ENCODE measurements around the gene TREM1. TPM values are rescaled to one million over a fixed set of nuclear protein-coding genes. Genes with fewer than 3 reads are reported as not detected.
A peak's percentile ranks its signal among the peaks of the same experiment; 100 is the strongest.

TREM1 gene
- total RNA-seq, 6 donors from 2014 or later = 52.8 to 168 (median 115) TPM

DNA sequence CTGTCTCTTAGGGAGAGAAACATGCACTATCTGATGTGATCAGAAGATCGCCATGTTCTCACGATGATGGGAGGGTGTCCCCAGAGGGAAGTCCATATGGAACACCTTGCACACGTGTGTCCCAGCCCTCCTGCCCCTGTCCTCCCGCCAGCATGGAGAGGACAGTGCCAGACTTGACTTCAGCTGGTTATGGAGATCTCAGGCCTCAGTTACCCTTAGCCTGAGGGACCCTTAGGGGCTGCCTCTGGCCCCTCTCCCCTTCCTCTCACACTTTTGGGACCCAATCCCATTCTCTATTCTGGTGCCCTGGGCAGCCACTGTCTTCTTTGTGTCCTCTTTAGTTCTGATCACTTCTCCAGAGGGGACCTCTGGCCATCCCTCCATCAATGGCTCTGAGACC is 56.8 kb downstream of the TREM1 start:
- Histone ChIP-seq H3K36me3 (no peaks in the 10 kb centered on the region), H3K27ac (no peak overlapping the region), H3K27me3 (no peaks in the 10 kb centered on the region), H3K4me3 (no peak overlapping the region), H3K9me3 (no peaks in the 10 kb centered on the region), H3K4me1 (no peaks in the 10 kb centered on the region)
- DNase-seq (no peak), ATAC-seq (ENCODE audit: low FRiP score in 2 of 2) (peak in 1 of 2 donors; percentile 56)
- WGBS, 2 donors = 87 to 89% methylated on average over 3 to 4 of the region's 4 CpGs
- TF ChIP-seq, protein P1, sequence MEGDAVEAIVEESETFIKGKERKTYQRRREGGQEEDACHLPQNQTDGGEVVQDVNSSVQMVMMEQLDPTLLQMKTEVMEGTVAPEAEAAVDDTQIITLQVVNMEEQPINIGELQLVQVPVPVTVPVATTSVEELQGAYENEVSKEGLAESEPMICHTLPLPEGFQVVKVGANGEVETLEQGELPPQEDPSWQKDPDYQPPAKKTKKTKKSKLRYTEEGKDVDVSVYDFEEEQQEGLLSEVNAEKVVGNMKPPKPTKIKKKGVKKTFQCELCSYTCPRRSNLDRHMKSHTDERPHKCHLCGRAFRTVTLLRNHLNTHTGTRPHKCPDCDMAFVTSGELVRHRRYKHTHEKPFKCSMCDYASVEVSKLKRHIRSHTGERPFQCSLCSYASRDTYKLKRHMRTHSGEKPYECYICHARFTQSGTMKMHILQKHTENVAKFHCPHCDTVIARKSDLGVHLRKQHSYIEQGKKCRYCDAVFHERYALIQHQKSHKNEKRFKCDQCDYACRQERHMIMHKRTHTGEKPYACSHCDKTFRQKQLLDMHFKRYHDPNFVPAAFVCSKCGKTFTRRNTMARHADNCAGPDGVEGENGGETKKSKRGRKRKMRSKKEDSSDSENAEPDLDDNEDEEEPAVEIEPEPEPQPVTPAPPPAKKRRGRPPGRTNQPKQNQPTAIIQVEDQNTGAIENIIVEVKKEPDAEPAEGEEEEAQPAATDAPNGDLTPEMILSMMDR (IDR thresholded peaks at IDR 0.05) = no peak
- no peak for TF ChIP-seq POLR2AphosphoS5 (IDR thresholded peaks at IDR 0.05)
- TF ChIP-seq POLR2A (IDR thresholded peaks at IDR 0.05) = no peak
- no peak for TF ChIP-seq EP300 (IDR thresholded peaks at IDR 0.05)

DNA sequence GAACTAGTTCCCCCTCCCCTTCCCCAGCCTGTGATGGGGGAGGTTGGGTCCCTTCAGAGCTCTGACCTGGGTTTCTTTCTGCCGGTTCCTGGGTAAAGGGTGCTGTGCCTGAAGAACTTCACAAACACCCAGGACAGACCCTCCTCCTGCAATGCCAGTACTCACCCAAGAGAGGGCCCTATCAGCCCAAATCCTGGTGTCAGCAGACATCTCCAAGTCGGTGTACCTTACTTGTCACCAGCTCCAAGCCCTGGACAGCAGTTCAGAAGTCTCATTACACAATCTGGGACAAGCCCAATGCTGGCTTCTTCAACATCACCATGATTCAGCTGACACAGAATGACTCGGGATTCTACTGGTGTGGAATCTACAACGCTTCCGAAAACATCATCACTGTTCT is 57.9 kb downstream of the TREM1 start:
- no peaks in the 10 kb centered on the region for H3K4me1 ChIP-seq
- H3K9me3 ChIP-seq = no peaks in the 10 kb centered on the region
- TF ChIP-seq, protein P1 (IDR thresholded peaks at IDR 0.05) = no peak
- TF ChIP-seq EP300 (IDR thresholded peaks at IDR 0.05) (no peak), POLR2AphosphoS5 (IDR thresholded peaks at IDR 0.05) (no peak), POLR2A (IDR thresholded peaks at IDR 0.05) (no peak)
- H3K27me3 ChIP-seq = no peaks in the 10 kb centered on the region
- H3K36me3 ChIP-seq = no peaks in the 10 kb centered on the region
- no peak overlapping the region for H3K27ac ChIP-seq
- WGBS, 2 donors = 41 to 52% methylated on average over 3 to 5 of the region's 5 CpGs
- DNase-seq (peak in 1 of 2 donors; percentile 58), ATAC-seq (ENCODE audit: low FRiP score in 2 of 2) (peak; percentile 60 to 68)
- H3K4me3 ChIP-seq = no peak overlapping the region

DNA sequence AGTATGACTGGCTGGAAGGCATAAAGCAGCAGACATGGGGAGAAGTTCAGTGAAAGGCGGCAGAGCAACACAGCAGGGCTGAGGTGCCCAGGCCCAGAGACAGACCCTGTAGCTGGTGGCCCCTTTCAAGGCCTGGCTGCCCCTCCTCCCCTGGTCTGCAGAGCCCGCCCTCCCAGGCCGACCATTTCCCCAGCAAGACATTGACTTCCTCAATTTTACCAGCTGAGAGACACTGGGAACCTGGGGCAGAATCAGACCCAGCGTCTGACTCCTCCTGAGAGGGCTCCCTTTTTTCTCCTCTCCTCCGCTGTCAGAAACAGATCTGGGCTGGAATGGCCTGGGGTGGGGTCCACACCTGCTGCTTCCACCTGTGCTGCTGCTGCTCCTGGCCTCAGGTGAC is 58.4 kb downstream of the TREM1 start, which contains the start of gene TREML4:
Gene TREML4 (plus strand): TSS at position 254 of the 400 bp plus-strand sequence. CDS start 79 bp downstream, at position 333.
- Histone ChIP-seq H3K36me3 (no peaks in the 10 kb centered on the region), H3K4me3 (no peak within 1 kb of the TSS), H3K9me3 (no peaks in the 10 kb centered on the region), H3K27me3 (no peaks in the 10 kb centered on the region), H3K4me1 (no peaks in the 10 kb centered on the region), H3K27ac (no peak within 1 kb of the TSS)
- TF ChIP-seq, protein P1 (IDR thresholded peaks at IDR 0.05) = no peak
- TF ChIP-seq POLR2A (IDR thresholded peaks at IDR 0.05) (no peak), POLR2AphosphoS5 (IDR thresholded peaks at IDR 0.05) (no peak), EP300 (IDR thresholded peaks at IDR 0.05) (no peak)
- DNase-seq (no peak), ATAC-seq (ENCODE audit: low FRiP score in 2 of 2) (no peak)
- 67 to 80% methylated on average over 2 to 5 of the region's 5 CpGs for WGBS, 2 donors

DNA sequence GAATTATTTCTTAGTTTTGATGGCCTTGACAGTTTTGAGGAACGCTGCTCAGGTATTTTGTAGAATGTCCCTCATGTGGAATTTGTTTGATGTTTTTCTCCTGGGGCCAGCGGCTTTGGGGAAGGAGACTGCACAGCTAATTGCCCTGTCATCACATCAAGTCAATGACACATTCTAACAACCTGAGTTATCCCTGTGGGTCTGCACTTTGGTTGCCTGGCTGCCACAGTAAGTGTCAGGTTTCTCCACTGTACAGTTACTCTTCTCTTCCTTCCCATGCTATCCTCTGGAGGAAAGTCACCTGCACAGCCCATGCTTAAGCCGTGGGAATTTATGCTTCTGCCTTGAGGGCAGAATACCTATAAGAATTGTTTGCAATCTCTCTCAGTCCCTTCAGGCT is 59.7 kb downstream of the TREM1 start:
- H3K9me3 ChIP-seq = no peaks in the 10 kb centered on the region
- no peaks in the 10 kb centered on the region for H3K4me1 ChIP-seq
- H3K4me3 ChIP-seq = no peak overlapping the region
- ATAC-seq (ENCODE audit: low FRiP score in 2 of 2) (no peak), DNase-seq (no peak)
- WGBS, 2 donors = 44 to 55% methylated on average over 3 of the region's 3 CpGs
- no peaks in the 10 kb centered on the region for H3K27me3 ChIP-seq
- H3K36me3 ChIP-seq = no peaks in the 10 kb centered on the region
- no peak overlapping the region for H3K27ac ChIP-seq
- TF ChIP-seq EP300 (IDR thresholded peaks at IDR 0.05) = no peak
- TF ChIP-seq POLR2AphosphoS5 (IDR thresholded peaks at IDR 0.05) = no peak
- TF ChIP-seq, protein P1 (IDR thresholded peaks at IDR 0.05) = no peak
- no peak for TF ChIP-seq POLR2A (IDR thresholded peaks at IDR 0.05)

DNA sequence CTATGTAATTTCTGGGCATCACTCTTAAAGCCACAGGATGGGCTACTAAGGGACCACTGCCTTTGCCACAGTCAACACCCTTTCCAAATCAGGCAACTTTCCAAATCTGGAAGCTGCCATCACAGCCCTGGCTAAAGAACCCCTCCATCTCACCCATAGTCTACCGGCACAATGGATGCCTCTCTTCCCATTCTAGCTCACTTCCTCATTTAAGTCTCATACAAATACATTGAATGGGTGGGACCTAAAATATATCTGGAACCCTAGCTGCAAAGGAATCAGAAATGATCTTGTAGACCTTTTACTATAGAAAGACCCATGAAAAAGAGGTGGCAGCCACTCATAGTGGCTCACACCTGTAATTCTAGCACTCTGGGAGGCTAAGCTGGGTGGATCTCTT is 61.7 kb downstream of the TREM1 start:
- no peak for DNase-seq
- Histone ChIP-seq H3K27me3 (no peaks in the 10 kb centered on the region), H3K4me1 (no peaks in the 10 kb centered on the region), H3K36me3 (no peaks in the 10 kb centered on the region), H3K9me3 (peaks cover 0 to 6% (median 0%) of the 10 kb centered on the region in 4 donors), H3K4me3 (no peak overlapping the region), H3K27ac (no peak overlapping the region)
- TF ChIP-seq EP300 (IDR thresholded peaks at IDR 0.05) (no peak), POLR2A (IDR thresholded peaks at IDR 0.05) (no peak), POLR2AphosphoS5 (IDR thresholded peaks at IDR 0.05) (no peak)
- TF ChIP-seq, protein P1 (IDR thresholded peaks at IDR 0.05) = no peak
- 80 to 85% methylated on average over 1 of the region's 1 CpG for WGBS, 2 donors
- ATAC-seq (ENCODE audit: low FRiP score in 2 of 2) = no peak

All from upper lobe of left lung (tissue), 6 donors.